Measurements from ENCODE around the gene LRRC8E.
"Not testable (repeated sequence)": the region's sequence is repeated elsewhere in the genome, so short reads cannot be mapped to it uniquely, and the experiment has no call there.

The LRRC8E gene

DNA sequence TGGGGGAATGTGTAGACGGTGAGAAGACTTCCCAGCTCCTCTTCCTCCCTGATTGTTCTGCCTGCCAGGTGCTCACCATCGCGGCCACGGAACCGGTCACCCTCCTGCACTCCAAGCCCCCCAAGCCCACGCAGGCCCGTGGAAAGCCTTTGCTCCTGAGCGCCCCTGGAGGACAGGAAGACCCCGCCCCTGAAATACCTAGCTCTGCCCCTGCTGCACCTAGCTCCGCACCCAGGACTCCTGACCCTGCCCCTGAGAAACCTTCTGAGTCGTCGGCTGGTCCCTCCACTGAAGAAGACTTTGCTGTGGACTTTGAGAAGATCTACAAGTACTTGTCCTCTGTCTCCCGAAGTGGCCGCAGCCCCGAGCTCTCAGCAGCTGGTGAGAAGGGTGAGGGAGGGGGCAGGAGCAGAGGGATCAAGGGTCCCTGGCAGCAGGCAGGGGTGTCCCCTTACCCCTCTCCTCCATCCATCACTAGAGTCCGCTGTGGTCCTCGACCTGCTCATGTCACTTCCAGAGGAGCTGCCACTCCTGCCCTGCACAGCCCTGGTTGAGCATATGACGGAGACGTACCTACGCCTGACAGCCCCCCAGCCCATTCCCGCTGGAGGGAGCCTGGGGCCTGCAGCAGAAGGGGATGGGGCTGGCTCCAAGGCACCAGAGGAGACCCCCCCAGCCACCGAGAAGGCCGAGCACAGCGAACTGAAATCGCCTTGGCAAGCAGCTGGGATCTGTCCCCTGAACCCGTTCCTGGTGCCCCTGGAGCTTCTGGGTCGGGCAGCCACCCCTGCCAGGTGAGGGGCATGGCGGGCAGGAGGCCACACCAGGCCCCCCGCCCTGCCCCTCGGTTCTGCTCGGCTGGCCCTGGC lies 33.9 kb downstream of the LRRC8E start:
- DNase-seq: no peak

DNA sequence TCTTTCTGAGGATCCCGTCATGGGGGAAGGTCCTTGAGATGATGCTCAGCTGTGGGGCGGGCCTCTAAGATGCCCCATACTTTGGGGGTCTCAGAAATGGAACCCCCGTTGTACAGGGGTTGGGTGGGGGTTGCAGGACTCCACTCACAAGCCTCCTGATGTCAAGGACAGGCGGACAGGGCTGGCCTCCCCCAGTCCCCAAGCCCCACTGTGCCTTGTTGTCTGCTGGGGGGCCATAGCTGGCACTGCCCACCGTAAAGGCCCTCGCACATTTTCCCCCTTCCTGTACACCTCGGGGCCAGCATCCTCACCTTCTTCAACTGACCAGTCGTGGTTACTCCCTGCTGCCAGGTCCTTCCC lies 34.5 kb downstream of the LRRC8E start:
- no peak for DNase-seq

DNA sequence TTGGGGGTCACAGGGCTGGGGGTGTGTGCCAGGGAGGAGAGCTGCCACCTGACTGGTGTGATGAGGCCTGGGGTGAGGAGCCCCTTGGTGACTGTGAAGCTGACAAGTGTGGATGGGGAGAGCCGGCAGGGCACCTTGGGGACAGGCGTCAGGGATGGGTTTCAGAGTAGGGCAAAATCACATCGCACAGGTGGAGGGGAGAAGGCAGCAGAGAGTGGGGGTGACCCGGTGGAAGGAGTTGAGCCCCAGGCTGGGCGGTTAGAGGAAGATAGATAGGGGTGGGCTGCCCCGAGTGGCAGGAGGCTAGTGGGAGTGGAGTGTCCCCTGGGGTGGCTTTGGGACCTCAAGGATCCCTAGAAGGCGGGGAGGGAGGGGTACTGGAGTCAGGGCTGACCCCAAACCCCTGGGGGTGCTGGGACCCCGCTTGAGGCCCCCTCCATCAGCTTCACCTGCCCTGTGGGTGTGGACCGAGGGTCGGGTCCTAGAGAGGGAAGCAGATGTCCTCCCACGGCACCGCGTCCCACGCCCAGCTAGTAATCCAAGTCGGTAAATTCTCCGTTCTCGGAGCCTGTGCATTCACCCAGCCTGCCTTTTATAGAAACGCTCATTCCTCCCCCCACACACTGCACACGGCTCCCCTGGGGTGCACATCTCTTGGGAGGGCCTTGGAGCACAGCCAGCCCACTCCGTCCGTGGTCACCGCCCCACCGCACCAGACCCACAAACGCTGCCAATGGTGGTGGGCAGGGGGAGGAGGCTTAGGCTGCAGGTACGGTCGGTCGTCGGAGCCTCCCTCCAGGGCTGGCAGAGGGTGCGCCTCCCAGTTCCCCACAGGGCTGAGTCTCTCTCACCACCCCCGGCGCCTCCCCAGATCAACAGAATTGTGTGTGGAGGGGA lies 35.2 kb downstream of the LRRC8E start:
- DNase-seq: no peak

DNA sequence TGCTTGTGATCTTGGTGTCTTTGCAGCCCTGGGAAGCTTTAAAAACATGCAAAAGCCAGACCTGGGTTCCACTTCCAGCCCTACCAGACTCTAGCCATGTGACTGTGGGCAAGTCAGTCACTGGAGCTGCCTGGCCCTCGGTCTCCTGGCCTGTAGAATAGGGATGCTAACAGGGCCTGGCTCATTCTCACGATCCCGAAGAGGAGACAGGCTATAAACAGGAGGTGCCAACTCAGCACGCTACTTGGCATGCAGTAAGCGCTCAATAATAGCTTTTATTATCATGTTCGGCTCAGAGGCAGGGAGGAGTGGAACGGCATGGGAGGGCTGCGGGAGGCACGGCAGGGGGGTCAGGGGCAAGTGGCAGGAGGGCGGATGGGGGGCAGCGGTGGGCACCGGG lies 35.9 kb downstream of the LRRC8E start:
- DNase-seq: no peak

DNA sequence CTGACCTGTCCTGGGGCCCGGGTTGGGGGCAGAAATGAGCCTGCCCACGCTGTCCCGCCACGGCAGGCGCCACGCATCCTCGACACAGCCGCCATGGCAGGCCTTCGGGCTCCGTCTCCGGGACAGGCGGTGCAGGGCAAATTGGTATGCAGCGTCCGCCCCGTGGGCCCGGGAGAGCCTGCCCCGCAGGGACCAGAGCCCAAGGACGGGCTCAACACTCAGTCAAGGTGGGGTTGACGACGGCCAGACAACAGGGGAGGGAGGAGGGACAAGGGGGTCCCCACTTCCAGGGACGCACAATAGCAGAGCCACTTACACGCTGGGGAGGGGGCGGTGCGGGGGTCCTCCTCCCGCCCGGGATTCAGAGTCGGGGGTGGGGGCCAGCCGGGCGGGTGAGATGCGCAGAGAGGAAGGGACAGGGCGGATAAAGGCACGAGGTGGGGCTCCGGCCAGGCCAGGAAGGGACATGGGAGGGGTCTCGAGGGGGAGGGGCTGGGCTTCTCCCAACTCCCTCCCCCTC lies 36.4 kb downstream of the LRRC8E start:
- no peak for DNase-seq

DNA sequence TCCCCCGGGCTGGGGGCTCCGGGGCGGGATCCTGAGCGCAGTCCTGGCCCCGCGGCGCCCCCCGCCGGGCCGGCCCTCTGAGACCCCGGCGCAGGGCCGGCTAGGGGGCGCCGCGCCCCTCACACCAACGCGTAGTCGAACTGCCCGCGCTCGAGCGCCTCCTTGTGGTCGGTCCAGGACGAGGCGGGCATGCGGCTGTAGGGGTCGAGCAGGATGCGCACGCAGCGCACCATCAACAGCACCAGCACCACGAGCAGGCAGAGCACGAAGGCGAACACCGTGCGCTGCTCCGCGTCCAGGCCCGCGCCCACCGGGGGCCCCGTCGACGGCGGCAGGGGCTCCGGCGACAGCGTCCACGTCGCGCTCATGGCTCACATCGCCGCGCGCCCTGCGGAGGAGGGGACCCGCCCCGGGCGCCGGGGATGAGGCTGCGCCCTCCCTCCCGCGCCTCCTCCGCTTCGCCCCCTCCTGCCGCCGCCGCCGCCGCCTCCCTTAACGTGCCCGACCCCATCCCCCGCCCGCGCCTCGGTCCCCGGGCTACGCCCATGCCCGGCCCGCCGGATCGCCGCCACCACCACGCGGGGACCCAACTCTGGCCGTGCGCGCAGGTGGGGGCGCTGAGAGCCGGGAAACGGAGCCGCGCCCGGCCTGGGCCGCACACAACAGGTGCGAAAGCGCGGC lies 37.0 kb downstream of the LRRC8E start:
- DNase-seq: peak; percentile 74

DNA sequence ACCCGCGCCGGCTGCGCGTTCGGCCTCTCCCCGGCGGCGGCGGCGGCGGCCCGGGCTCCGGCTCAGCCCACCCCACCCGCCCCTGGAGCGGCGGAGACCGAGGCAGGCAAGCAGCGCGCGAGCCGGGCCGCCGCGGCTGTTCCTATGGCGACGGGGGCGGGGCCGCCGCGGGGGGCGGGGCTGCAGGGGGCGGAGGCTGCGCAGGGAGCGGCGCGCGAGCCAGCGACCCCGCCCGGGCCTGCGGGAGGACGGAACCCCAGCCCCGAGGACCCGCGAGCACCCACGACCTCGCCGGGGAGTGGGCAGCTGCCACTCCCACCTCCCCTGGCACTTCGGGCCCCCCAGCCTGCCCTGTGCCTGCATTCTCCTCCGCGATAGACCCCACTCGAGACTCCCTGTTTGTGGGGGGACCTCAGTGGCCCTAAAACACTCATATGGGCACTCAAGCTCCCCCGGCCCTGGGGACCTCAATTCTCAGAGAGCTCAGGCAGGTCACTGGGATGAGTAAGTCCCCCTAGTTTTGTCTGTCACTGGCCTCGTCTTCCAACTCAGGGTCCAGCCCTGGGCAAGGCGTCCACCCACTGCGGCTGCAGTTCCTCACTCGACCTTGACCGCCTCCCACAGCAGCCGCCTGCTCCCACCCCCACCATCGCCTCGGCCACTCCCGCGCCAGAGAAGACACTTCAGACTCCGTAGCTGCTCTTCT lies 37.9 kb downstream of the LRRC8E start, which contains the start of gene CTXN1:
Gene CTXN1 (minus strand): TSS at position 115 of the 706 bp plus-strand sequence. CDS start 597 bp downstream, outside the sequence.
- DNase-seq: peak; percentile 61

DNA sequence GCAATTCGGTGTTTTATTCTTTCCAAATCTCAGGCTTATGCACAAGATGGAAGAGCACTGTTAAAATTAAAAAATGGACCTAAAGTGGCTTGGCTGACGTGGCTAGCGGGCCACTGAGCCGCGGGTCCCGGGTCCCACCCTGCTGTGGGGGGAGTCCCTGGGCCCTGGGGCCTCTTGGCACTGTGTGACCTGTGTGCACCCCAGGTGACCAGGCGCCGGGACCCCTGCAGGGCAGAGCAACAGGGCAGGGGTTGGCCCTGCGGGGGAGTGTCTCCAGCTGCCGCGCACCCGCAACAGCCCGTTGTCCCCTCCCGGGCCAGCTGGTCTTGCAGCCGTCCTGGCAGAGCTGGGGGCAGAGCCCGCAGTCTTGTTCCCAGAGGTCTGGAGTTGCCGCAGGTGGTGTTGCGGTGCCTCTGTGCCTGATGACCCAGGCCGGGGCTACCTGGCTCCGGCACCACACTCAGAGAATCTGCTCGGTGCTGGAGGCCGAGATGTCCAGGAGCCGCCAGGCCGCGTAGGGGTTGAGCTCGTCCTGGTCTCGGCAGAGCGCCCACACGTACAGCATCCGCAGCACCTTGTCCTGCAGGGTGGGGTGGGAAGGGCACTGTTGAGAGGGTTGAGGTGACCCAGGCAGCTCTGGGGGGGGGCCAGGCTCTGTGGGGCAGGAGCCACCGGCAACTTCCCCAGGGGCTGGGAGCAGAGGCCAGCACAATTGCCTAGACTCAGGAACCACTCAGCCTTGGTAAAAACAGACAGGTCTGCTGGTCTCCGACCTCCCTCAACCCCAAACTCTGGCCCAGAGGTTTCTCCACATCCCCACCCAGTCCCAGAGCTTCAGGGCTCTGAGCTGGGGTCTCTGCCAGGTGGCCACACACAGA lies 38.7 kb downstream of the LRRC8E start:
- no peak for DNase-seq

DNA sequence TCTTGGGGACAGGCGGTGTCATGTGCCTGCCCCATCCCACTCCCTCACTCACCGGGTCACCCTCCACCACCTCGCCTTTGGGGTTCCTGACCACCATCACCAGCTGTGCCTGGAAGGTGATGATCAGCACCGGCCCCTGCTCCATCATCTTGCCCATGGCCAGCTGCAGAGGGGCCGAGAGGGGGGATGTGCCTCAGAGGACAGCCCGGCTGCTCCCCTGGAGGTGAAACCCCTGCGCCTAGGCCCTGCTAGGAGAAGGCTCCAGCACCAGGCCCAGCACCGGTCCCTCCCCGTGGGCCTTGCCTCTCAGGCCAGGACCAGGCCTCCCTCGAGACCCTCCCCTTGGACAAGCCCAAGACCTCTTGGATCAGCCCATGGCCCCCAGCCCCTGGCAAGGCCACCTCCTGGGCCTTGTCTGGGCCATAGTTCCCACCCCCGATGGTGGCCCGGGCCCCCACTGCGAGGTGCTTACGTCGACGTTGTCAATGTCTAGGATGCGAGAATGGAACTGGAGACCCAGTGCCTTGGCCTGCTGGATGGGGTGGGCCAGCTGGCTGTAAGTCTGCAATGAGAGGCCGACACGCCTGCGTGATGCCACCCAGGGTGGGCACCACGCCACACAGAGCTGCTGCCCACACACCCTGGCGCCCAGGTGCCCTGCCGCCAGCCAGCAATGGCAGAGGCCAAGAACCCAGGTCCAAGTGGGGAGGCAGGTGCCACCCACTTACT lies 39.5 kb downstream of the LRRC8E start:
- no peak for DNase-seq

DNA sequence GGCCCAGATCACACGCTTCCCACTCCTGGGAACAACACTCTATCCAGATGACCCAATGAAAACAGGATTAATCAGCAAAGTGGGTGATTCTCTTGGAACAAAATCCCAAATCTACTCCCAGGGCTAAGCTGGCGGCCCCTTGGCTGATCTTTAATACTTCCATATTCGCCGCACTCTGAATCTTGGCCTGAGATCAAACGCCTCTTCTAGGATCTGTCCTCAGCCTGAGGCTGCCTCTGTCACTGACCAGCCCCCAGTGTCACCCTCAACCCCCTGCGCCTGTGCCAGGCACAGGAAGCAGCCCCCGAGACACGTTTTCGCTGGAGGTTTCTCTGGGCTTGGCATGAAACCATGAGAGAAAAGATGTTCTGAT lies 40.0 kb downstream of the LRRC8E start:
- no peak for DNase-seq

DNA sequence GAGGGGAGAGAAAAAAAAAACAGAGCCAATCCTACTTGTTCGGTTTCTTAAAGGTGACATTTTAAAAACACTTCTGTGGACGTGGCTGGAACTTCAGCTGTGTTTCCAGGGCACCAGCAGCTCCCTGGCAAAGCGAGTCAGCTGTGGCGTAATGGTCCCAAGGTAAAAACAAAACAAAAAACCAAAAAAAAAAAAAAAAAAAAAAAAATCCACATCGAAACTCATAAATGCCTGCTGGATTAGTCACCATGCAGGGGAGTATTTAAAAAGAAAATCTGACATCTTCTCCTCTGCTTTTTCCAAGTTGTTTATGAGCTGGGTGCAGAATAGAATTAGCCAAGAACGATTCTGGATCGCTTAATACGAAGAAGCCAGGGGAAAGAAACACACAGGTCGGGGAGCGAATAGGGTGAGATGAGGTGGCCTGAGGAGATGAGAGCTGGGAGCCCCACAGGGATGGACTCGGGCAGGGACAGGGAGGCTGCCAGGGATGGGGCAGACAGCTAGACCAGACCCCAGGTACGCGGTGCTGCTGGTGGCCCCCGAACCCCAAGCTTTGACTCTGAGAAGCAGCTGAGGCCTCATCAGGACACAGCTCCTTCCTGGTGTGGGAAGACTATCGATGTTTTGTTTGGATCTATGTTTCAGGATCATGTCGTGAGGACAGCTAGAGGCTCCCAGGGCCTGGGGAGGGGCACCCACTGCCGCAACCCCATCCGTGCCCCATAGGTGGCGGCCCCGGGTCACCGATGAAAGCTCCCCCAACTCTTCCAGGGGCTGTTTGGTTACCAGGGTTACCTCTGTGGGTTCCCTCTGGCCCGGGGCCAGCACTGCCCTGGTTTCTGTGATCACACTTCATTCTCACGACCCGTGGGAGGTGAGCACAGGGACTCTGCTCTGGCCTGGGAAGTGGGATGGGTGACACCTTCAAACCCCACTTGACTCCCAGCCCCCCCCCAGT lies 40.7 kb downstream of the LRRC8E start:
- DNase-seq: peak; percentile 82

DNA sequence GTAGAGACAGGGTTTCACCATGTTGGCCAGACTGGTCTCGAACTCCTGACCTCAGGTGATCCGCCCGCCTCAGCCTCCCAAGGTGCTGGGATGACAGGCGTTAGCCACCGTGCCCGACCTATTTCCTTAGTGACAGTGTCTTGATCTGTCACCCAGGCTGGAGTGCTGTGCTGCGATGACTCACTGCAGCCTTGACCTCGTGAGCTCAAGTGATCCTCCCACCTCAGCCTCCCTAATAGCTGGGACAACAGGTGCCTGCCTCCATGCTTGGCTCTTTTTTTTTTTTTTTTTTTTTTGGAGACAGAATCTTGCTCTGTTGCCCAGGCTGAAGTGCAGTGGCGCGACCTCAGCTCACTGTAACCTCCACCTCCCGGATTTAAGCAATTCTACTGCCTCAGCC lies 41.7 kb downstream of the LRRC8E start:
- DNase-seq: not testable (repeated sequence)

DNA sequence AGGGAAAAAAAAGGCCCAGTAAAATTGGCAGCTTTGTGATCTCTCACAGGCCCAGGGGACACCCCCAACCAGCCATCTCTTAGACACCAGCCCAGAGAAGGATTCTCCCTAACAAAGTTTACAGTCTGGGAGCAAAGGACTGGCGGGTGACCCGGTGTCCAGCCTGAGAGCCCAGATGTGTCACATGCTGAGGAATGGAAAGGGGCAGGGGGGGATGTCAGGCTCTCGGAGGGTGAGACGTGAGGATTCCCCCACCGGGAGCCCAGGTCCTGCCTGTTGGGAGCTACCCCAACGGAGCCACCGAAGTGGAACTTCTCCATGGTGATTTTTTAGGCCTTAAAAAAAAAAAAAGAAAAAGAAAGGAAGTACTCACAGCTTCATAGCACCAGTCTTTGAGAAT lies 42.5 kb downstream of the LRRC8E start:
- no peak for DNase-seq

DNA sequence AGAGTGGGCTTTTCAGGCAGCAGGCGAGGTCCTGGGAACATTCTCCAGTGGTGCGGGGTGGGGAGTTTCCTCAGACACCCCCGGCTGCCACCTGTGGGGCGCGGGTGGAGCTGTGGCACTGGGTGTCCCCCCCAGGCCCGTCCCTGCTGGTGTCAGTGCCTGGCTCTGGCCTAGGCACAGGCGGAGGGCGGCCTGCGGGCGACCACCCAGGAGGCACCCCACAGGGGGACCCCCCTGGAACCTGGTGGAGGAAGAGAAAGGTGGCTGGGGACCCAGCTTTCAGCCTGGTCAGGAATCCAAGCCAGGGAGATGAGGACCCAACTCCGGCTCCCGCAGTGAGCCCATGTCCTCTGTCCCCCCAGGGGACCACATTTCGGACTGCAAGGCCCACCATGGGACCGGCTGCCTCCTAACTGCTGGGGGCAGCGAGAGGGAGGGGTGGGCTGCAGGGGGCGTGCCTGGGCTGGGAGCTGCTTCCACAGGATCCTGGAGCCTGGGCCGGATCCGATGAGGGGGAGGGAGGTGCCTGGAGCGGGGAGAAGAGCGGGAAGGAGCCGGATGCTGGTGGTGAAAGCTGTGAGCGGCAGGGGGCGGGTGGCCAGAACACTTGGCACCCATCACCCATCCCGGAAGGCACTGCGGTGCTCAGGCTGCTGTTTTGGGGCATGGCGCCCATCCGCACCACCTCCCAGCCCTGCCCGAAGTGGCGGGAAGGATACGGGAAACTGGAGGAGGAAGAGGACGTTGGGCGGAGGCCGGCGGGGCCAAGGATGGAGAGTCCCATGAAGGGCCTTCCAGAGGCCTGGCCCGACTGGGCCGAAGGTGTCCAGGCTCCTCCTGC lies 43.1 kb downstream of the LRRC8E start:
- DNase-seq: no peak

DNA sequence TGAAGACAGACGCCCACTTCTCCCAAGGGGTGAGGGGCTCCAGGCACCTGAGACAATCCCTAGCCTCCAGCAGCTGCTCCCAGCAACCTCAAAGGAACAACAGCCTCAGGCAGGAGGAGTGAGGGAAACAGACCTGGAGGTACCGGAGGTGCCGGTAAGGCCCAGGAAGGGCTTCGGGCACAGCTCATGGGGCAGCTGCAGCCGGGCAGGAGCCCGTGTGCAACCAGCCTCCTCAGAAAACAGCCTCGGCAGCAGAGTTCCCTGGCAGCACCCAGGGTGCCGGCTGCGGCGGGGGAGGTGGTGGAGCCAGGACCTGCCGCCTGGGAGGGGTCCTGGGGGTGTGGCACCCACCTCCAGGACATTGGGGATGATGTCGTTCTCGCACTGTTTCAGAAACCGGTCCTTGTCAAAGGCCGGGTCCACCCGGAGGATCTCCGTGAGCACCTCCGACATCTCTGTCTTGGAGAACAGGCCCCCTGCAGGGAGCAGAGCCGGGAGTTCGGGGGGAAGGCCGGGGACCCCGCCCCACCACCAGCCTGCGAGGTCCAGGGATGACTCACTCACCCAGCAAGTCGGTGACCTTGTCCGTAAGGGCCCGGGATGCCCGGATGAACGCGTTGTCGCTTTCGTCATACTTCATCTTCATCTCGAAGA lies 44.1 kb downstream of the LRRC8E start:
- no peak for DNase-seq

DNA sequence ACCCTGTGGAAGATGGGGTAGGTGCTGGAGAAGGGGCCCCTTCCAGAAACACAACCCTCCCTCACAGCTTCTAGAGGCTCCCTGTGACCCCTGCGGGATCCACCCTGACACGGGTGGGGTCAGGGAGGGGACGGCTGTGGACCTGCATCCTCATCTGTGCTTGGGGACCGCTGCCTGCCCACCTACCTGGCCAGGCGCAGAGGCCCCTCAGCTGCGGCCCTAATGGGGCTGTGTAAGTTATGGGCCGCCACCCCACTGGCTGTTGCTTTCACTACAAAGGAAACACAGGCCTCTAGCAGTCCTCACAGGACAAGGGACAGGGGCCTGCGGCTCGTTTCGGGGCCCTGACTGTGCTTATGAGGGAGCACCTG lies 44.6 kb downstream of the LRRC8E start:
- no peak for DNase-seq

DNA sequence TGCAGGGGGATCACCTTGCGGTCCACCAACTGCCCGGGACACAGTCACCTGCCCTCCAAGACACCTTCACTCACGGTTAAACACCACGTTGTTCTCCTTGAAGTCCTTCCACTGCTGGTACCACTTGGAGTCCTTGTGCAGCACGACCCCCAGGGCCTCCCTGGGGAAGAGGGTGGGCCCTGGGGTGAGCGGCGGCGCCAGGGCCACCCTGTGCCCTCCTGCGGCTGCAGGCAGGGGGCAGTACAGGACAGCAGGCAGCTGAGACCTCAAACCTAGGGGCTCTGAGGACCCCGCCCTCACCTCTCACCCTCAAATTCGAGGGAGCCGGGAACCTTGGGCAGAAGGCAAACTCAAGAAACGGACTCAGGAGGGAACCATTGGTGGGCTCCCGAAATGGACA lies 45.1 kb downstream of the LRRC8E start:
- DNase-seq: no peak

Measured in fibroblast of skin of right biceps (primary cell).